Body of pancreas (tissue), 4 donors: ENCODE results near the gene ADH6.

ENCODE experiments used
- CTCF ChIP-seq, 7 experiments: fragments of 450-650 bp in 4 of 7; fragments of 200-600 bp in 3 of 7; sonication (generic) in 3 of 7; IDR thresholded peaks; one replicate each; pipeline ENCODE4 v1.5.1; 2016 to 2019; ENCODE audit warnings: antibody characterized with exemption in 7 of 7
- POLR2A ChIP-seq, 3 donors: fragments of 450-650 bp; IDR thresholded peaks; one replicate each; pipeline ENCODE4 v1.6.1; 2016; ENCODE audit warnings: antibody characterized with exemption in 3 of 3, mild to moderate bottlenecking in 2 of 3

DNA sequence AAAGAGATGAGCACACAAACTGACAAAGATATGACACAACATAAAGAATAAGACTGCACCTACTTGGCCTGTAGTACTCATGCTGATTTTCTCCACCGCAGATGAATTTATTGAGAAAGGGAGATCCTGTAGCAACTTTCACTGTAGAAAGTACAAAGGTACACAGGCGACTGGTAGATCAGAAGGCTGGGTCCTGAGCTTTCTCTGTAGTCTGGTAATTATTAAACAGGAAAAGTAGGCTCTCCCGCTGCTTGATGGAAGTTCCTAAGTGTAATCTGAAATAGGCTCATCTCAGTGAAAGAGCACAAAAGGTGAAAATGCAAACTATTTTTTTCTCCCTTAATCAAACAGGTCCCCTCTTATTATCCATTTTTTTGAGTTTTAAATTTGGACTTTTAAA, at the start of gene ADH6:
- no peak for TF ChIP-seq CTCF (IDR thresholded peaks at IDR 0.05)
- no peak for TF ChIP-seq POLR2A (IDR thresholded peaks at IDR 0.05)
